ENCODE results near the gene LYZL6.

Gene LYZL6, protein sequence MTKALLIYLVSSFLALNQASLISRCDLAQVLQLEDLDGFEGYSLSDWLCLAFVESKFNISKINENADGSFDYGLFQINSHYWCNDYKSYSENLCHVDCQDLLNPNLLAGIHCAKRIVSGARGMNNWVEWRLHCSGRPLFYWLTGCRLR

DNA sequence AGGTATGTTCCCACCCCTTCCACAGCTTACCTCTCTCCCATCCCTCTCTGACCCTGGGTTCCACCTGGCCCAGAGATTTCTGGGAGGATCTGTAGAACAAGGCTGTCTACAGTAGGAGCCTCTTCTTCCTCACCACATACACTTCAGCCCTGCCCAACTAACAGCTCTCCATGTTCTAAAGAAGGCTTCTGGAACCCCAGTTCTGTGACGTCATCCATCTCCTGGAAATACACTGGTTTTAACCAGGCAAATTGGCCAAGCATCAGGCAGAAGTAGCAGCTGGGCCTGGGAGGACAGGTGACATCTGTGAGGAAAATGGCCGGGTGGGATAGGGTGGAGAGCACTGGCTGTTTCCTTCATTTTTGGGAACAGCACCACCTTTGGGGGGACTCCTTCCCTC is at the start of gene LYZL6:
Gene LYZL6, minus strand, starts transcription at position 177 of the 400 bp plus-strand sequence. CDS start 4,357 bp downstream, outside the sequence.
- TF ChIP-seq Cebpa-rat (IDR thresholded peaks at IDR 0.05) = no peak
- no peak within 1 kb of the TSS for H3K27ac ChIP-seq

DNA sequence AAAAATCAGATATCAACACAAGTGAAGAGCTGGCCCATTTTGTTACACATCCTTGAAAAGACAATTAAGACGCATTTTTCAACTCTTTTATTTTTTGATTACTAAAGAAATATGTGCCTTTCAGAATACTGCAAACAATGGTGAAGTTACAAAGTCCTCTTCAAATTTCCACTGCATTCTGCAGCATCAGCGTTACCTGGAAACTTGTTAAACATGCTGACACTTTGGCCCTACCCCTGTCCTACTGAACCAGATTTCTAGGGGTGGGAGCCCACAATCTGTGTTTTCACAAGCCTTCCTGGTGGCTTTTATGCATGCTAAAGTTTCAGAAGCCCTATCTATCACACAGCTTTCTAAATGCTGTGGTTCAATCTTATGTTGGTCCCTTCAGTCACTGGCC is 47.6 kb upstream of the LYZL6 start:
- Histone ChIP-seq H3K9me3 (peaks cover 35% of the 10 kb centered on the region), H3K9ac (no peak overlapping the region), H3K4me3 (no peak overlapping the region), H3K36me3 (no peaks in the 10 kb centered on the region), H3K27ac (no peak overlapping the region), H3K4me2 (no peak overlapping the region), H4K20me1 (no peaks in the 10 kb centered on the region), H3K27me3 (no peaks in the 10 kb centered on the region), H3K4me1 (no peaks in the 10 kb centered on the region)
- TF ChIP-seq Cebpa-rat (IDR thresholded peaks at IDR 0.05) = no peak

More for the DNA sequence above, at the start of gene LYZL6:
- no peak within 1 kb of the TSS for H3K4me3 ChIP-seq
- no peak within 1 kb of the TSS for H3K9ac ChIP-seq
- no peaks in the 10 kb centered on the region for H3K4me1 ChIP-seq
- no peaks in the 10 kb centered on the region for H3K36me3 ChIP-seq
- no peak within 1 kb of the TSS for H3K4me2 ChIP-seq
- no peaks in the 10 kb centered on the region for H3K27me3 ChIP-seq
- H4K20me1 ChIP-seq = no peaks in the 10 kb centered on the region
- no peaks in the 10 kb centered on the region for H3K9me3 ChIP-seq

DNA sequence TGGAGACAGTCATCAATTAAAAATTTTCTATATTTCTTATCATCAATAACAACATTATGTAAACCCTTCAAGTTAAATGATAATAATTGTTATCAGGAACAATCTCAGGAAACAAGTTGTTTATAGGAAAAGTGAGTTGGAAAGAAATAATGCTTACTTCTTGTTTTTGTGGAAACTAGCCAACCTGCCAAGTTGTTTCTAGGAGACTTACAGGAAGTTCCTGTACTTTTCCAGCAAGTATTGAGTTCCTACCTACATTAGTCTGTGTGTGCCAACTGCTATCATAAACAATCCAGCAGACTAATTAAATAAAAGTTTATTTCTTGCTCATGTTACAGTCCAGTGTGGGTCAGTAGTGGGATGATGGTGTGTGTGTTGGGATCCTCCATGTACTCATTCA is 44.7 kb upstream of the LYZL6 start:
- Histone ChIP-seq H3K4me3 (no peak overlapping the region), H3K36me3 (no peaks in the 10 kb centered on the region), H3K27me3 (no peaks in the 10 kb centered on the region), H3K9ac (no peak overlapping the region), H3K9me3 (peaks cover 25% of the 10 kb centered on the region), H4K20me1 (no peaks in the 10 kb centered on the region), H3K4me1 (no peaks in the 10 kb centered on the region), H3K27ac (no peak overlapping the region), H3K4me2 (no peak overlapping the region)
- no peak for TF ChIP-seq Cebpa-rat (IDR thresholded peaks at IDR 0.05)

DNA sequence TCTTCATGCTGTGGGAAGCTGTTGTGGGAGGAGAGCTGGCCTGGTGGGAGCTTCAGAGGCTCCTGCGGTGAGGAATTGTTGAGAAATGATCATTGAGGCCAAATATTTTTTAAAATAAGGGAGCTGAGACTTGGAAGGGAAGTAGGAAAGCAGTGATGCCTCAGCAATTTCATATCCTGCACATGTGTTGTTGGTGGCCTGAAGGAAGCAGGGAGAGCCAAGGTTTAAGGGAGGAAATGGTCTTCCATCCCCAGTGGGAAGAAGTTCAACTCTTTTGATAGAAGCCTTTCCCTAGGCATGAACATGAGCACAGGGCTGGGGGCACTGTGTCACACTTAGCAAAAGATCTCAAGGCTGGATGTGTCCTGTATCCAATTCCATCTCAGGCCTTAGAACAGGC is 43.1 kb upstream of the LYZL6 start, which contains the start of gene CCL14:
Gene CCL14, minus strand, starts transcription at position 87 of the 400 bp plus-strand sequence. Its CDS starts 80 bp downstream, at position 7.
- H3K4me1 ChIP-seq = no peaks in the 10 kb centered on the region
- no peaks in the 10 kb centered on the region for H3K27me3 ChIP-seq
- H3K9ac ChIP-seq = no peak within 1 kb of the TSS
- H3K36me3 ChIP-seq = no peaks in the 10 kb centered on the region
- peaks cover 25% of the 10 kb centered on the region for H3K9me3 ChIP-seq
- no peaks in the 10 kb centered on the region for H4K20me1 ChIP-seq
- no peak for TF ChIP-seq Cebpa-rat (IDR thresholded peaks at IDR 0.05)
- no peak within 1 kb of the TSS for H3K4me3 ChIP-seq
- H3K27ac ChIP-seq = no peak within 1 kb of the TSS
- no peak within 1 kb of the TSS for H3K4me2 ChIP-seq

DNA sequence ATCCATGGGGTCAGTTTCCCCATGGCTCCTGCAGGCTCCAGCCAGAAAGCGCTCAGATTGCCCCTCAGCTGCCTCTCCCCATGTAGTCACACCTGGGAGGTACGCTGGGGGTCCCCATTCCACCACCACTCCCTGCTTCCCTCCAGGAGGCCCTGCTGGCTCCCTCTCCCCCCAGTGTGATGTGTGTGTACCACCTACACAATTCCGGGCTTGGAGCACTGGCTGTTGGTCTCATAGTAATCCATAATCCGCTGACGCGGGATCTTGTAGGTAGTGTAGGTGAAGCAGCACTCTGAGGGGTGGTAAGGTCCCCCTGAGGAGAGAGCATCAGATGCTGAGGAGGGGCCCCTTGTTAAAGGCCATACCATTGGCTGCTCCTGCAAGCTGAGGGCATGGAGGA is 40.6 kb upstream of the LYZL6 start:
- Histone ChIP-seq H3K36me3 (no peaks in the 10 kb centered on the region), H3K27me3 (no peaks in the 10 kb centered on the region), H4K20me1 (no peaks in the 10 kb centered on the region), H3K9me3 (peaks cover 10% of the 10 kb centered on the region), H3K4me3 (no peak overlapping the region), H3K4me2 (no peak overlapping the region), H3K9ac (no peak overlapping the region), H3K27ac (no peak overlapping the region), H3K4me1 (no peaks in the 10 kb centered on the region)
- TF ChIP-seq Cebpa-rat (IDR thresholded peaks at IDR 0.05) = no peak

DNA sequence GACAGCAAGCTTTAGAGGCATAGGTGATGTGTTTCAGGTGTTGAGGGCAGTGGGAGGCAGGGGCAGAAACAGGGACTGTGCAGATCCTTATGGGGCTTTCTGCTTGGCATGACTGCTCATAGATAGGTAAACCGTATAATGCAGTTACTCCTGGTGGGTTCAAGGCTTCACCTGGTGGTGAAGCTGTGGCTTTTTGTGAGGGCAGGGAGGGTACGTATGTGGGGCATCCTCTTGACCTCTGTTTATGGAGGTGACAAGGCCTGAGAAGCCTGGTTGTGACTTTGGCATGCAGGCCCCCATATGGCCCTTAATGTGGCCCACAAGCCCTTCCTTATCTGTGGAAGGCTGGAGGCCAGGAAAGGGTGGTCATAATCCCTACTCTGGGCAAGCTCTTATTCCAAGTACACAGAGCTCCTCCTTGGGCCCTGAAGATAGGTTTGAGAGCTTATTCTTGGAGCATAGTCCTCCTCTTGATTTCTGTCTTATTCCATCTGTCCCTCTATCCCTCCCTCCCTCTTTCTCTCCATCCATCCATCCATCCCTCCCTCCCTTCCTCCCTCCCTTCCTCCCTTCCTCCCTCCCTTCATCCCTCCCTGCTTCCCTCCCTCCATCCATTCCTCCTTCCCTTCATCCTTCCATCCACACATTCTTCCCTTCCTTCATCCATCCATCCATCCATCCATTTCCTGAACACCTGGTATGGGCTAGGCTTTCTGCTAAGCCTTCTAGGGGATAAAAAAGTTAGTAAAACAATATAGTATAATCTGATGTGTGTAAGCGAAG is 39.1 kb upstream of the LYZL6 start:
- Histone ChIP-seq H3K4me2 (no peak overlapping the region), H3K9ac (no peak overlapping the region), H3K4me3 (no peak overlapping the region), H3K36me3 (no peaks in the 10 kb centered on the region), H4K20me1 (no peaks in the 10 kb centered on the region), H3K27me3 (no peaks in the 10 kb centered on the region), H3K9me3 (no peaks in the 10 kb centered on the region), H3K4me1 (no peaks in the 10 kb centered on the region), H3K27ac (no peak overlapping the region)
- no peak for TF ChIP-seq Cebpa-rat (IDR thresholded peaks at IDR 0.05)

DNA sequence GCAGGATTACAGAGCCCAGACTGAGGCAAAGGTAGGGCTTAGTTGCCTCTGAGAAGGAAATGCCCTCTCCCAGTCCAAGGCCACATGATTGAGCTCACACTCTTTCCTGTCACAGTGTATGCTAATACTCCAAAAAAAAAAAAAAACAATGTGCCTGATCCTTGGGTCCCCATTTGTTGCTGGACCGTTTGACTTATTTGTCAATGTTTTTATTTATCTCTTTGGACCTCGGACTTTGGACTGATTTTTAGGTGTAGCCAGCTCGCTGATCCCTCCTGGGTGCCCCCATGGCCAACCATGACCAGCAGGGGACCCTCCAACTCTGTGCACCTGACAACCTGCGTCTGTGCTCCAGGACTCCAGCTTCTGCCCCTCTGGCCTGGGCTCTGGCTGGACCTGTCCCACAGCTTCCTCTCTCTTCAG is 38.4 kb upstream of the LYZL6 start:
- H4K20me1 ChIP-seq = no peaks in the 10 kb centered on the region
- no peak overlapping the region for H3K4me2 ChIP-seq
- H3K9me3 ChIP-seq = no peaks in the 10 kb centered on the region
- H3K27ac ChIP-seq = no peak overlapping the region
- TF ChIP-seq Cebpa-rat (IDR thresholded peaks at IDR 0.05) = no peak
- no peaks in the 10 kb centered on the region for H3K4me1 ChIP-seq
- no peaks in the 10 kb centered on the region for H3K27me3 ChIP-seq
- no peaks in the 10 kb centered on the region for H3K36me3 ChIP-seq
- H3K9ac ChIP-seq = no peak overlapping the region
- no peak overlapping the region for H3K4me3 ChIP-seq

DNA sequence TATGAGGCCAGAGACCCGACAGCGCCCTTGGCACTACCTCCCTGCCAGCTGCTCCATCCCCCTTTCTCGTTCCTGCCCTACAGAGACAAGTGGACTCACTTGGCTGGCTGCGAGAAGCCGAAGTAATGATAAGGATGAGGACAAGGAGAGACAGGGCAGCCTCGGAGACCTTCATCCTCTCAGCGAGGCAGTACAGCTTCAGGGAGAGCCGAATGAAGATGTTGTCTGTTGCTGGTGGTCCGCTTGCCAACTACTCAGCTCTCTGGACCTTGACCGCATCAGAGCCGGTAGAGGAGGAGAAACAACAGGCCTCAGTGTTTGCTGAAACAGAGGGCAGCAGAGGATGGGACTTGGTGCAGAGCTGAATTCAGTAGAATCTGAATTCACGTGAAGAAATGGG is 37.7 kb upstream of the LYZL6 start, which contains the start of gene CCL16:
Gene CCL16, minus strand, starts transcription at position 252 of the 400 bp plus-strand sequence. Its CDS starts 77 bp downstream, at position 175.
- Histone ChIP-seq H3K4me1 (no peaks in the 10 kb centered on the region), H4K20me1 (no peaks in the 10 kb centered on the region), H3K9ac (no peak within 1 kb of the TSS), H3K4me2 (no peak within 1 kb of the TSS), H3K9me3 (no peaks in the 10 kb centered on the region), H3K4me3 (no peak within 1 kb of the TSS), H3K27me3 (no peaks in the 10 kb centered on the region), H3K36me3 (no peaks in the 10 kb centered on the region), H3K27ac (no peak within 1 kb of the TSS)
- no peak for TF ChIP-seq Cebpa-rat (IDR thresholded peaks at IDR 0.05)

DNA sequence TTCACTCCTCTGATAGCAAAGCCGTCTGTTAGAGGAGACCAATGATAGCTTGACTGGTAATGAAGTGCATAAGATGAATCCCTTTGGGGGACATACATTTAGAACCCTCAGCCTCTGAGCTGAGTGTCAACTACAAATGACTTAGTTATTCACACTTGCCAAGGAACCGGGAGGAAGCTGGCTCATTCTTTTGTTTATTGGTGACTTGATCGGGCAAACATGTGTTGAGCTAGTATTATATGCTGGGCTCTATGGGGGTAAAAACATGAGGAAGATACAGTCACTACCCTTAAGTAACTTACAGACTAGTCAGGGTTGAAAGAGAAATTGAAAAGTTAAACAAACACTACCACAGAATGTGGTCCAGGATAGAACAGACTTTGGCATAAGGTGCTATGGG is 34.8 kb upstream of the LYZL6 start:
- Histone ChIP-seq H3K27me3 (no peaks in the 10 kb centered on the region), H3K4me2 (no peak overlapping the region), H3K36me3 (no peaks in the 10 kb centered on the region), H3K9me3 (no peaks in the 10 kb centered on the region), H3K27ac (no peak overlapping the region), H3K9ac (no peak overlapping the region), H3K4me3 (no peak overlapping the region), H4K20me1 (no peaks in the 10 kb centered on the region), H3K4me1 (no peaks in the 10 kb centered on the region)
- TF ChIP-seq Cebpa-rat (IDR thresholded peaks at IDR 0.05) = no peak

DNA sequence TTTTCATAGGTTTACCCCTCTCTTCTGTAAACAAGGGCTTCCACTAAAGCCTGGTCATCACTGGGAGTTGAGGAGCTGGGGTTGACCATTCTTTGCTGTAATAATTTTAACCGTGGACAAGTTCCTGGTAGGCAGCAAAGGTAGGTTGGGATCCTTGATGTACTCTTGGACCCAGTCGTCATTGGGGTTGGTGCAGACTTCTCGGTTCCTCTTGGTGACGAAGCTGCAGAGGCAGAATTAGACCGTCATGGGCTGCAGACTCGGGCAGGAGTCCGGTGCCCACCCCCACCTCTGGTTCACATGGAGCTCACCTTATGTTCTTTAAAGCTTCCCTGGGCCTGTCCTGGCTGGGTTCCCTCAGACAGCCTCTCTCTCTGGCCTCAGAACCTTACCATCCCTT is 34.0 kb upstream of the LYZL6 start:
- H3K27me3 ChIP-seq = no peaks in the 10 kb centered on the region
- H3K4me1 ChIP-seq = no peaks in the 10 kb centered on the region
- H3K9me3 ChIP-seq = no peaks in the 10 kb centered on the region
- no peak overlapping the region for H3K9ac ChIP-seq
- no peak overlapping the region for H3K27ac ChIP-seq
- no peaks in the 10 kb centered on the region for H4K20me1 ChIP-seq
- no peak for TF ChIP-seq Cebpa-rat (IDR thresholded peaks at IDR 0.05)
- no peak overlapping the region for H3K4me3 ChIP-seq
- H3K4me2 ChIP-seq = no peak overlapping the region
- no peaks in the 10 kb centered on the region for H3K36me3 ChIP-seq
